ENCODE results near the gene FTCD. TPM values are rescaled to one million over a fixed set of nuclear protein-coding genes. Genes with fewer than 3 reads are reported as not detected.

The FTCD gene
- polyA plus RNA-seq, 3 donors, result not detected

DNA sequence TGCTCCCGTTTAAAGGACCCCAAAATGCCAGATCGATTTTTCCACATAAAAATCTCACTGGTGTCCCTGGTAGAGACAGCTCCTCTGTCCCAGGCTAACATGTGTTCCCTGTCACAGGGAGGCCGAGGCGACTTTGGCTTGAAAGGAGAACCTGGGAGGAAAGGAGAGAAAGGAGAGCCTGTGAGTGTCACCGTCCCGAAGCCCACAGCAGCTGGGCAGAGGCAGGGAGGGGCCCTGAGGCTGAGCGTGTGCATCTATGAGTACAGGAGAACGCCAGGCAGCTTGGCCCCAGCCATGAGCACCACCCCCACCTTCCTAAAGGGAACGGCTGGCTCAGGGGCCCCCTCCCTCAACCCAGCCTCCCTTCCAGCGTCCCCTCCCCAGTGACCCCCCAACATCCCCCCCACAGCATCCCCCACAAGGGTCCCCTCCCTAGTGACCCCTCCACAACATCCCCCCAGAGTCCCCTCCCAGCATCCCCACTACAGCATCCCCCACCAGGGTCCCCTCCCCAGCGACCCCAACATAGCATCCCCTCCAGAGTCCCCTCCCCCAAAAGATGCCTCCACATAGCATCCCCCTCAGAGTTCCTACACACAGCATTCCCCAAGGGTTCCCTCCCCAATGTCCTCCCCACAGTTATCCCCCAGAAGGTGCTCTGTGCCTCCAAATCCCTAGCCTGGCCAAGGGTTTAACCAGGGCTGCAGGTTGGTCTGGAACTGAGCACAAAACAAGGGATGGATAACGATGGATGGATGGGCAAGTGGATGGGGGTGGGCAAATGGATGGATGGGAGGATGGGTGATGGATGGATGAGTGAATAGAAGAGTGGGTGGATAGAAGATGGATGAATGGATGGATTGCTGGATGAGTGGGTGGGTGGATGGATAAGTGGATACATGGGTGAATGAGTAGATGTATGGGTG is 32.4 kb downstream of the FTCD start:
- peak overlapping the region in 1 of 7 donors; percentile 73 for H3K27ac Mint-ChIP-seq
- no peaks in the 10 kb centered on the region for H3K4me1 Mint-ChIP-seq
- H3K9me3 ChIP-seq (replicated peaks in 1 of 2; ENCODE audit: control insufficient read depth in 1 of 2, insufficient read depth in 1 of 2, low read length in 2 of 2), result no peaks in the 10 kb centered on the region
- H3K9ac ChIP-seq (ENCODE audit: insufficient read depth, low read length, poor library complexity, severe bottlenecking), result no peak overlapping the region
- no peak overlapping the region for H3K27ac ChIP-seq (ENCODE audit: low read depth in 1 of 2, low read length in 2 of 2)
- H3K9me3 Mint-ChIP-seq, result peaks cover 0 to 8% (median 0%) of the 10 kb centered on the region in 7 donors
- H4K20me1 ChIP-seq (ENCODE audit: insufficient read depth, low read length), result no peaks in the 10 kb centered on the region
- H3K27me3 ChIP-seq (ENCODE audit: control insufficient read depth in 2 of 2, insufficient read depth in 2 of 2, low read length in 2 of 2), result no peaks in the 10 kb centered on the region
- TF ChIP-seq, protein P1, sequence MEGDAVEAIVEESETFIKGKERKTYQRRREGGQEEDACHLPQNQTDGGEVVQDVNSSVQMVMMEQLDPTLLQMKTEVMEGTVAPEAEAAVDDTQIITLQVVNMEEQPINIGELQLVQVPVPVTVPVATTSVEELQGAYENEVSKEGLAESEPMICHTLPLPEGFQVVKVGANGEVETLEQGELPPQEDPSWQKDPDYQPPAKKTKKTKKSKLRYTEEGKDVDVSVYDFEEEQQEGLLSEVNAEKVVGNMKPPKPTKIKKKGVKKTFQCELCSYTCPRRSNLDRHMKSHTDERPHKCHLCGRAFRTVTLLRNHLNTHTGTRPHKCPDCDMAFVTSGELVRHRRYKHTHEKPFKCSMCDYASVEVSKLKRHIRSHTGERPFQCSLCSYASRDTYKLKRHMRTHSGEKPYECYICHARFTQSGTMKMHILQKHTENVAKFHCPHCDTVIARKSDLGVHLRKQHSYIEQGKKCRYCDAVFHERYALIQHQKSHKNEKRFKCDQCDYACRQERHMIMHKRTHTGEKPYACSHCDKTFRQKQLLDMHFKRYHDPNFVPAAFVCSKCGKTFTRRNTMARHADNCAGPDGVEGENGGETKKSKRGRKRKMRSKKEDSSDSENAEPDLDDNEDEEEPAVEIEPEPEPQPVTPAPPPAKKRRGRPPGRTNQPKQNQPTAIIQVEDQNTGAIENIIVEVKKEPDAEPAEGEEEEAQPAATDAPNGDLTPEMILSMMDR (IDR thresholded peaks at IDR 0.05), result no peak
- H3K36me3 ChIP-seq (replicated peaks in 1 of 2; ENCODE audit: control insufficient read depth in 1 of 2, insufficient read depth in 2 of 2, low read length in 2 of 2), result no peaks in the 10 kb centered on the region
- intact Hi-C loops (cut with micrococcal nuclease), result no loop called here
- H2AFZ ChIP-seq (ENCODE audit: insufficient read depth, low read depth, low read length, poor library complexity, severe bottlenecking), result no peak overlapping the region
- peaks cover 2 to 3% (median 3%) of the 10 kb centered on the region in 3 donors for H3K27me3 Mint-ChIP-seq (ENCODE audit: low read depth in 3 of 3)
- no peak for DNase-seq
- H3K36me3 Mint-ChIP-seq, result no peaks in the 10 kb centered on the region
- H3K79me2 ChIP-seq (ENCODE audit: insufficient read depth, low read length), result no peaks in the 10 kb centered on the region
- 94% methylated on average over 11 of the region's 12 CpGs for WGBS (ENCODE audit: insufficient coverage)
- H3K4me3 Mint-ChIP-seq, result no peak overlapping the region
- no peaks in the 10 kb centered on the region for H3K4me1 ChIP-seq (ENCODE audit: control insufficient read depth in 1 of 2, insufficient read depth in 2 of 2, low read length in 2 of 2)
- no peak overlapping the region for H3K4me2 ChIP-seq (replicated peaks; ENCODE audit: extremely low read depth, low read length, poor library complexity, severe bottlenecking)
- no peak overlapping the region for H3K4me3 ChIP-seq (replicated peaks in 1 of 3; ENCODE audit: low read depth in 2 of 3, low read length in 3 of 3)

DNA sequence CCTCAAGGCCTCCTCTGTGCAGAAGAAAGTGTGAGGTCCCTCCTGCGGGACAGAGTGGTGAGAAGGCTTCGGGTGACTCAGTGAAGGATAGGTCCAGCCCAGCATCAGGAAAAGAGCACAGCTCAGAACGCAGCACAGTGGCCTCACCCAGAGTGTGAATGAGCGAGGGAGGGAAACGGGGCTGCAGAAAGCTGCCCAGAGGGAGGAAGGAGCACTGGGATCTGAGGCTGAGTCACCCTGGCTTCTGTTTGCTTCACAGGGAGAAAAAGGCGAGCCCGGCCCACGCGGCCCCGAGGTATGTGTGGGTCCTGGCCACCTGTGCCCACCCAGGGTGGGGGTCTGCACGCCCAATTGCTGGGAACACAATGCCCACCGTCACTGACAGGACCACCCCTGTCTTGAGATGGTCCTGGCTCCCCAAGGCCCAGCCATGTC is 33.1 kb downstream of the FTCD start:
- intact Hi-C loops (cut with micrococcal nuclease), result no loop called here
- Histone ChIP-seq H3K27ac (ENCODE audit: low read depth in 1 of 2, low read length in 2 of 2) (no peak overlapping the region), H3K27me3 (ENCODE audit: control insufficient read depth in 2 of 2, insufficient read depth in 2 of 2, low read length in 2 of 2) (no peaks in the 10 kb centered on the region), H3K9ac (ENCODE audit: insufficient read depth, low read length, poor library complexity, severe bottlenecking) (no peak overlapping the region), H3K4me1 (ENCODE audit: control insufficient read depth in 1 of 2, insufficient read depth in 2 of 2, low read length in 2 of 2) (no peaks in the 10 kb centered on the region), H2AFZ (ENCODE audit: insufficient read depth, low read depth, low read length, poor library complexity, severe bottlenecking) (no peak overlapping the region), H3K9me3 (replicated peaks in 1 of 2; ENCODE audit: control insufficient read depth in 1 of 2, insufficient read depth in 1 of 2, low read length in 2 of 2) (no peaks in the 10 kb centered on the region), H3K4me3 (replicated peaks in 1 of 3; ENCODE audit: low read depth in 2 of 3, low read length in 3 of 3) (no peak overlapping the region), H3K79me2 (ENCODE audit: insufficient read depth, low read length) (no peaks in the 10 kb centered on the region), H3K36me3 (replicated peaks in 1 of 2; ENCODE audit: control insufficient read depth in 1 of 2, insufficient read depth in 2 of 2, low read length in 2 of 2) (no peaks in the 10 kb centered on the region), H4K20me1 (ENCODE audit: insufficient read depth, low read length) (no peaks in the 10 kb centered on the region), H3K4me2 (replicated peaks; ENCODE audit: extremely low read depth, low read length, poor library complexity, severe bottlenecking) (no peak overlapping the region)
- TF ChIP-seq, protein P1 (IDR thresholded peaks at IDR 0.05), result no peak
- Mint-ChIP-seq H3K4me3 (no peak overlapping the region), H3K27me3 (ENCODE audit: low read depth in 3 of 3) (peaks cover 2 to 3% (median 3%) of the 10 kb centered on the region in 3 donors), H3K4me1 (no peaks in the 10 kb centered on the region), H3K27ac (no peak overlapping the region), H3K36me3 (no peaks in the 10 kb centered on the region), H3K9me3 (peaks cover 0 to 8% (median 0%) of the 10 kb centered on the region in 7 donors)
- no peak for DNase-seq
- WGBS (ENCODE audit: insufficient coverage), result 86% methylated on average over 12 of the region's 12 CpGs

All from CD14-positive monocyte (primary cell).